Mammary epithelial cell (primary cell): ENCODE data around the gene ENTPD2.

Experiments used
- CTCF ChIP-seq, 2 donors: IDR thresholded peaks in 1 of 2; conservative IDR thresholded peaks in 1 of 2; 2 replicates each; pipeline ENCODE4 v1.5.1; 2011 to 2012; ENCODE audit warnings: inconsistent platforms in 2 of 2, low read length in 2 of 2, mild to moderate bottlenecking in 2 of 2, control low read depth in 1 of 2, low read depth in 1 of 2; ENCODE audit not compliant: insufficient read depth in 1 of 2; ENCODE audit errors: extremely low read depth in 1 of 2
- EZH2 ChIP-seq: IDR thresholded peaks from 2 replicates; pipeline ENCODE4 v1.6.1; 2012; ENCODE audit warnings: low read length, inconsistent platforms, borderline replicate concordance

DNA sequence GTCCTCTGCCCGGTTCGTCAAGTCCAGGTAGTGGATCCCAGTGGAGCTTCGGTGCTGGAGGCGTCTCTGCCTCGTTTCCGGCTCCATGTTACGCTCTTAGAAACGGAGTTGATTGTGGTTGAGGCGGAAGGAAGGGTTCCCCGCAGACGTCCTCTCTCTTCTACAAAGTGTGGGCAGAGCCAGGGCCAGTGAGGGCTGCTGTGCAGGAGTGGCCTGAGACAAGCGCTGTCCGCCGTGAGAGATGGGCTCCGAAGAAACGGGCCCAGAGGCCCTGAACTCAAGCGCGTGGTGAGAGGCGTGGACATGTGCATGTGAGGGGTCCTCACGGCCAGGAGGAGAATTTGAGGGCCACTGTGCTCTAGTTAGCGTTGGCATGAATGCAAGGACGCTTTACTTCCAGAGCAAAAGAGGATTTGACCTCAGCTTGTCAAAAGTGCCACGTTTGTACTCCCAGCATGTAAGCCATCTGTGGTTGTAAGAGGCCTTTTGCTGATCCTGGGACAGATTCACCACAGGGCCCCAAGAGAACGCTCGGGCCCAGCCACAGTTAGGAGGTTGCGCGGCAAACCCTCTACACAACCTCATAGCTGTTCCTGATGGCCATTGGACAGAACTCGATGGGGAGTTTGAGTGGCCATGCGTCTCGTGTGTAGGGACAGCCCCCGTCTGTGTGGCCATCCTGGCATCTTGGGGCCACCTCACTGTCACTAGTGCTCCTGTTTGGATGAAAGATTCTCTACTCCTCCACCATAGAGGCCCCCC, 43.1 kb upstream of the ENTPD2 start:
- TF ChIP-seq CTCF (conservative IDR thresholded peaks at IDR 0.05 in 1 of 2, IDR thresholded peaks at IDR 0.05 in 1 of 2; ENCODE audit: extremely low read depth in 1 of 2, insufficient read depth in 1 of 2, low read depth in 1 of 2, low read length in 2 of 2) (no peak), EZH2 (no peak)
